GM12865 (cell line): Measurements from ENCODE around the gene NSMCE1.

Experiments used
- DNase-seq: peaks from one replicate; pipeline ENCODE4 v3.0.0; 2010; ENCODE audit warnings: low read depth
- H3K4me3 ChIP-seq: 2 replicates; pipeline ENCODE4 v1.5.1; 2011; ENCODE audit warnings: mild to moderate bottlenecking, low read depth, low read length, control low read depth
- TF ChIP-seq, protein P1 (sequence below): IDR thresholded peaks from 2 replicates; pipeline ENCODE4 v1.5.1; 2011; ENCODE audit warnings: low read length, control low read depth, low read depth, inconsistent platforms; ENCODE audit not compliant: insufficient read depth; ENCODE audit errors: missing control alignments

Gene NSMCE1

DNA sequence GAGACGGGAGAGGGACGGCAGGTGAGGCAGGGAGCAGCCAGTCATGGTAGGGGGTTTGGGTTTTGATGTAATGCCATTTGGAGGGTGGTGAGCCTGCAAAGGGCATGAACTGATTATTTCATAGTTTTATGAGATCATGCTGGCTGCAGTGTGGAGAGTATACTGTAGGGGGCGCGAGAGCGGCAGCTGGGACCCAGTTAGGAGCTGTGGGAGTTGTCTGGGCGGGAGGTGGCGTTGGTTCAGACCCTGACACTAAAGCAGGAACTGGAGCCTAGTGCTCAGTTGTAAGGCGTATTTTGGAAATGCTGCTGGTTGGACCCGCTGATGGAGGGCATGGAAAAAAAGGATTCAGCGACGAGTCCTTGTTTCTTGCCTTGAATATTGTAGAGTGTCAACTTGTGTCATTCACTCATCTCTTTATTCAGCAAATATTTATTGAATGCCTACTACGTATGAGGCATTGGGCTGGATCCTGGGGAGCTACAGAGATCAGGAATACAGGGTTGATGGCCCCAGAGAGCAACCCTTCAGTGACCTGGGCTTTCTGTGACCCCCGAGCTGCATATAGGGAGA lies 89.0 kb downstream of the NSMCE1 start:
- peak; percentile 88 for DNase-seq
- TF ChIP-seq, protein P1, sequence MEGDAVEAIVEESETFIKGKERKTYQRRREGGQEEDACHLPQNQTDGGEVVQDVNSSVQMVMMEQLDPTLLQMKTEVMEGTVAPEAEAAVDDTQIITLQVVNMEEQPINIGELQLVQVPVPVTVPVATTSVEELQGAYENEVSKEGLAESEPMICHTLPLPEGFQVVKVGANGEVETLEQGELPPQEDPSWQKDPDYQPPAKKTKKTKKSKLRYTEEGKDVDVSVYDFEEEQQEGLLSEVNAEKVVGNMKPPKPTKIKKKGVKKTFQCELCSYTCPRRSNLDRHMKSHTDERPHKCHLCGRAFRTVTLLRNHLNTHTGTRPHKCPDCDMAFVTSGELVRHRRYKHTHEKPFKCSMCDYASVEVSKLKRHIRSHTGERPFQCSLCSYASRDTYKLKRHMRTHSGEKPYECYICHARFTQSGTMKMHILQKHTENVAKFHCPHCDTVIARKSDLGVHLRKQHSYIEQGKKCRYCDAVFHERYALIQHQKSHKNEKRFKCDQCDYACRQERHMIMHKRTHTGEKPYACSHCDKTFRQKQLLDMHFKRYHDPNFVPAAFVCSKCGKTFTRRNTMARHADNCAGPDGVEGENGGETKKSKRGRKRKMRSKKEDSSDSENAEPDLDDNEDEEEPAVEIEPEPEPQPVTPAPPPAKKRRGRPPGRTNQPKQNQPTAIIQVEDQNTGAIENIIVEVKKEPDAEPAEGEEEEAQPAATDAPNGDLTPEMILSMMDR: peak; percentile 97
- H3K4me3 ChIP-seq: no peak overlapping the region

DNA sequence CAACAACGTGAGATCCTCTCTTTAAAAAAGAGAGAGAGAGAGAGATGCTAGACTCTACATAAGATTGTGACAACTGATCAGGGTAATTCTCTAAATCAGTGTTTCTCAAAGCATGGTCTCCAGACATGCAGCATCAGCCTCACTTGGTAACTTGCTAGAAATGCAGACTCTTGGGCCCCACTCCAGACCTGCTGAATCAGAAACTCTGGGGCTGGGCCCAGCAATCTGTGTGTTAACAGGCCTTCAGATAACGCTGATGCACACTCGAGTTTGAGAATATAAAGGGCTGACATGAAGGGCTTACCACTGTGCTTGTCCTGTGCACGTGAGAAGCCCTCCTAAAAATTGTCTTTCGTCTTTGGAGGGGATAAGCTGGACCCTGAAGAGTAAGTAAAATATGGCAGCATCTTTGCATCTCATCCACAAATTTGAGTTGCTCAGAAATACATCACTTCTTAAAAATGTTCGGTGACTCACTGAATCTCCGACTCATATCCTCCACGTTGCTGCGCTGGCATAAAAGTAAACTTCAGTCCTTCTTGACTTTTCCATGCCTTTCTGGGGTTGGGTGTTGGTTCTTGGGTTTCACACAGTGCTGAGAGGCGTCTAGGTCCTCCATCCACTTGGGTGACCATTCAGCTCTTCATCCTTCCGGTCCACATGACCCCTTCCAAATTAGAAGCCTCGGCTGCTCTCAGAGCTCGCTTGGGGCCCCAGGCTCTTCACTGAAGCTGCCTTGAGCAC lies 91.4 kb downstream of the NSMCE1 start:
- H3K4me3 ChIP-seq: no peak overlapping the region
- TF ChIP-seq, protein P1: no peak
- DNase-seq: no peak

DNA sequence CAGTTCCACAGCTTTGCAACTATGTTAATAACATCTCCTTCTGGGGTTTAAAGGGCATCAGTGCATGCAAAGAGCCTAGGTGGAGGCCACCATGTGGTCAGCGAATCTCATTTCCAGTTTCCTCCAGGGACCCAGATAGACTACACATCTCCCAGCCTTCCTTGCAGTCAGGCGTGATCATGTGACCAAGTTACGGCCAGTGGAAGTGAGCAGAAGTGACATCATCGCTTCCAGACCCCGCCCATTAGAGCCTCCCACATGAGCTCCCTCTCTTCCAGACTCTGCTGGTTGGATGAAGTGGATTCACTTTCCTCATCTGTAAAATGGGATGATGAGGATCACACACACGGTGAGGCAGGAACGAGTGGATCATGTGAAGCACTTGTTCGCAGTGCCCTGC lies 92.7 kb downstream of the NSMCE1 start:
- no peak for DNase-seq
- H3K4me3 ChIP-seq: no peak overlapping the region
- TF ChIP-seq, protein P1: no peak
